ENCODE results near the gene VSTM2B.
"Not testable (repeated sequence)": the region's sequence is repeated elsewhere in the genome, so short reads cannot be mapped to it uniquely, and the experiment has no call there.

VSTM2B gene

GRCh38 chr19:29542776-29543175 is 17.0 kb downstream of the VSTM2B start:
- H3K27ac ChIP-seq: no peak overlapping the region
- no peaks in the 10 kb centered on the region for H3K27me3 ChIP-seq
- H3K9me3 ChIP-seq (replicated peaks in 1 of 11): 0 out of 22 replicates have a peak, but pooled peaks cover 0 to 4% (median 0%) of the 10 kb centered on the region in 11 experiments
- no peaks in the 10 kb centered on the region for H3K4me1 ChIP-seq
- no peak for TF ChIP-seq Cebpa-rat (IDR thresholded peaks at IDR 0.05)
- 0 out of 22 replicates have a peak, but pooled peaks cover 0 to 6% (median 0%) of the 10 kb centered on the region in 11 experiments for H4K20me1 ChIP-seq
- no peaks in the 10 kb centered on the region for H3K36me3 ChIP-seq
- H3K4me2 ChIP-seq: no peak overlapping the region
- H3K9ac ChIP-seq: no peak overlapping the region
- no peak overlapping the region for H3K4me3 ChIP-seq

- Histone ChIP-seq H3K4me2 (no peak overlapping the region), H3K4me1 (no peaks in the 10 kb centered on the region), H3K27me3 (no peaks in the 10 kb centered on the region), H3K36me3 (no peaks in the 10 kb centered on the region), H3K9me3 (replicated peaks in 1 of 11) (0 out of 22 replicates have a peak, but pooled peaks cover 0 to 4% (median 0%) of the 10 kb centered on the region in 11 experiments), H3K9ac (no peak overlapping the region), H3K4me3 (no peak overlapping the region), H4K20me1 (0 out of 22 replicates have a peak, but pooled peaks cover 0 to 8% (median 0%) of the 10 kb centered on the region in 11 experiments), H3K27ac (no peak overlapping the region)
- TF ChIP-seq Cebpa-rat (IDR thresholded peaks at IDR 0.05): no peak
Observed at GRCh38 chr19:29543381-29543780, 17.6 kb downstream of the VSTM2B start.

GRCh38 chr19:29544656-29545360 is 19.0 kb downstream of the VSTM2B start:
- Histone ChIP-seq H3K9ac (no peak overlapping the region), H3K4me3 (no peak overlapping the region), H3K9me3 (replicated peaks in 1 of 11) (0 out of 22 replicates have a peak, but pooled peaks cover 0 to 4% (median 0%) of the 10 kb centered on the region in 11 experiments), H3K27ac (no peak overlapping the region), H3K36me3 (no peaks in the 10 kb centered on the region), H3K4me2 (no peak overlapping the region), H4K20me1 (0 out of 22 replicates have a peak, but pooled peaks cover 0 to 8% (median 0%) of the 10 kb centered on the region in 11 experiments), H3K4me1 (peaks cover 0 to 10% (median 3%) of the 10 kb centered on the region in 10 experiments; a peak in 6 of 20 replicates), H3K27me3 (no peaks in the 10 kb centered on the region)
- TF ChIP-seq Cebpa-rat (IDR thresholded peaks at IDR 0.05): no peak

GRCh38 chr19:29545447-29545846 is 19.7 kb downstream of the VSTM2B start:
- H3K36me3 ChIP-seq; H3K4me3 ChIP-seq; H3K4me2 ChIP-seq; H4K20me1 ChIP-seq; H3K27ac ChIP-seq; H3K9ac ChIP-seq; H3K4me1 ChIP-seq; H3K27me3 ChIP-seq; H3K9me3 ChIP-seq (replicated peaks in 1 of 11): not testable (repeated sequence)

- Histone ChIP-seq H3K4me1 (peaks cover 0 to 10% (median 3%) of the 10 kb centered on the region in 10 experiments; a peak in 6 of 20 replicates), H3K9me3 (replicated peaks in 1 of 11) (0 out of 22 replicates have a peak, but pooled peaks cover 0 to 4% (median 0%) of the 10 kb centered on the region in 11 experiments), H3K4me3 (no peak overlapping the region), H3K27ac (no peak overlapping the region), H3K36me3 (no peaks in the 10 kb centered on the region), H4K20me1 (0 out of 22 replicates have a peak, but pooled peaks cover 0 to 8% (median 0%) of the 10 kb centered on the region in 11 experiments), H3K9ac (no peak overlapping the region), H3K27me3 (no peaks in the 10 kb centered on the region), H3K4me2 (no peak overlapping the region)
- TF ChIP-seq Cebpa-rat (IDR thresholded peaks at IDR 0.05): no peak
Observed at GRCh38 chr19:29545866-29546582, 20.2 kb downstream of the VSTM2B start.

- no peak overlapping the region for H3K27ac ChIP-seq
Observed at GRCh38 chr19:29546583-29547190, 20.9 kb downstream of the VSTM2B start.

DNA sequence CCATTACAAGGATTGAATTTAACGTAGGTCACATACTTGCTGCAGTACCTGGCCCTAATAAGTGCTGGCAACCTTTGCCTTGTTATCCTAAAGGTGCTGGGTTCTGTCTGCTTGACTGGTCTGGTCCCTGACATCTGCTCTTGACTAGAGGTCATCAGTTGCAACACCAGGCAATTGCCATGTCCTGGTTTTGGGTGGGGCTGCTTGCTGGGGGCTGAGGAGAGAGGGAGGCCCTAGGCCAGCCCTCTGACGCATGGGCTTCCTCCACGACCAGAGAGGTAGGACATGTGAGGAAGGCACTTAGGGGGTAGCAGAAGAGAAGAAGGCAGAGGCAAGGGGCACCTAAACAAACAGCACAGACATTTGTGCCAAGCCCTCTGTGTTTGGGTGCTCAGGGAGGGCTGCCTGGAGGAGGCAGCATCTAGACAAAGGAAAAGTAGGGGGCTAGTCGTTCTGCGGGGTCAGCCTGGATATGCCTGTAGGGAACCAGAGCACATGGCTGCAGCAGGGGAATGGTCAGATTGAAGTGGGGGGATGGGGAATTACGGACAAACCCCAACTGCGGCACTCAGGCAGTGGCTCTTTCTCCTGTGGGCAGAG is 21.7 kb downstream of the VSTM2B start:
- Histone ChIP-seq H3K9ac (no peak overlapping the region), H3K27ac (no peak overlapping the region)
- TF ChIP-seq Cebpa-rat (IDR thresholded peaks at IDR 0.05): no peak

More at GRCh38 chr19:29546583-29547190, 20.9 kb downstream of the VSTM2B start:
- no peaks in the 10 kb centered on the region for H3K36me3 ChIP-seq
- H3K27me3 ChIP-seq: no peaks in the 10 kb centered on the region
- no peak overlapping the region for H3K4me2 ChIP-seq
- H3K9me3 ChIP-seq (replicated peaks in 1 of 11): 0 out of 22 replicates have a peak, but pooled peaks cover 0 to 3% (median 0%) of the 10 kb centered on the region in 11 experiments
- H3K9ac ChIP-seq: no peak overlapping the region
- peaks cover 0 to 12% (median 4%) of the 10 kb centered on the region in 10 experiments; a peak in 8 of 20 replicates for H3K4me1 ChIP-seq
- no peak for TF ChIP-seq Cebpa-rat (IDR thresholded peaks at IDR 0.05)
- no peak overlapping the region for H3K4me3 ChIP-seq
- 0 out of 22 replicates have a peak, but pooled peaks cover 0 to 8% (median 0%) of the 10 kb centered on the region in 11 experiments for H4K20me1 ChIP-seq

GRCh38 chr19:29547981-29548380 is 22.2 kb downstream of the VSTM2B start:
- H3K9ac ChIP-seq: no peak overlapping the region
- no peaks in the 10 kb centered on the region for H3K36me3 ChIP-seq
- H3K27me3 ChIP-seq: no peaks in the 10 kb centered on the region
- H3K4me3 ChIP-seq: no peak overlapping the region
- 0 out of 22 replicates have a peak, but pooled peaks cover 0 to 8% (median 0%) of the 10 kb centered on the region in 11 experiments for H4K20me1 ChIP-seq
- H3K4me2 ChIP-seq: no peak overlapping the region
- peaks cover 0 to 25% (median 16%) of the 10 kb centered on the region in 10 experiments; a peak in 15 of 20 replicates for H3K4me1 ChIP-seq
- TF ChIP-seq Cebpa-rat (IDR thresholded peaks at IDR 0.05): no peak
- H3K9me3 ChIP-seq (replicated peaks in 1 of 11): peaks cover 0 to 5% (median 2%) of the 10 kb centered on the region in 11 experiments; a peak in 14 of 22 replicates
- H3K27ac ChIP-seq: no peak overlapping the region

More for the DNA sequence above, 21.7 kb downstream of the VSTM2B start:
- Histone ChIP-seq H3K9me3 (replicated peaks in 1 of 11) (0 out of 22 replicates have a peak, but pooled peaks cover 0 to 2% (median 0%) of the 10 kb centered on the region in 11 experiments), H3K4me2 (no peak overlapping the region), H3K36me3 (no peaks in the 10 kb centered on the region), H3K4me1 (peaks cover 0 to 19% (median 10%) of the 10 kb centered on the region in 10 experiments; a peak in 15 of 20 replicates), H3K4me3 (no peak overlapping the region), H3K27me3 (no peaks in the 10 kb centered on the region), H4K20me1 (0 out of 22 replicates have a peak, but pooled peaks cover 0 to 8% (median 0%) of the 10 kb centered on the region in 11 experiments)
